ENCODE data around the gene CYREN.

The CYREN gene

GRCh38 chr7:135117096-135117495 is 53.4 kb downstream of the CYREN start:
- in situ Hi-C loops (cut with HindIII; ENCODE audit: low sequenced_read_pairs): no loop called here
